A549 (cell line): ENCODE data around the gene TES.

Experiments used
- BHLHE40 ChIP-seq: IDR thresholded peaks from 2 replicates; pipeline ENCODE4 v1.6.1; 2012; ENCODE audit warnings: low read depth, low read length, inconsistent platforms
- CBX2 ChIP-seq: fragments of 200-600 bp; sonication (generic); IDR thresholded peaks from 2 replicates; pipeline ENCODE4 v1.6.1; 2016; ENCODE audit warnings: low read depth, mild to moderate bottlenecking, borderline replicate concordance
- CHD2 ChIP-seq: fragments of 150-350 bp; IDR thresholded peaks from 2 replicates; pipeline ENCODE4 v1.6.1; 2014; ENCODE audit warnings: low read length; ENCODE audit not compliant: partially characterized antibody
- ESRRA ChIP-seq: fragments of 150-350 bp; IDR thresholded peaks from 2 replicates; pipeline ENCODE4 v1.6.1; 2014; ENCODE audit warnings: mild to moderate bottlenecking, low read length, borderline replicate concordance
- FOSL2 ChIP-seq, 2 experiments: fragments of 450-650 bp in 1 of 2; fragments of >200 bp in 1 of 2; sonication (Bioruptor Twin) in 1 of 2; formaldehyde crosslinking; IDR thresholded peaks; 2 replicates each; pipeline versions ENCODE4 v1.5.0 to v1.6.1; 2016 to 2020; ENCODE audit warnings: mild to moderate bottlenecking in 1 of 2, moderate library complexity in 1 of 2
- MAFK ChIP-seq: fragments of 450-650 bp; IDR thresholded peaks from 2 replicates; pipeline ENCODE4 v1.6.1; 2014; ENCODE audit not compliant: partially characterized antibody
- MYC ChIP-seq: IDR thresholded peaks from 2 replicates; pipeline ENCODE4 v1.6.1; 2012; ENCODE audit warnings: mild to moderate bottlenecking, inconsistent platforms, low read length, improper control_type of control experiment, borderline replicate concordance
- POLR2A ChIP-seq: IDR thresholded peaks from 2 replicates; pipeline ENCODE4 v1.6.1; 2012; ENCODE audit warnings: mild to moderate bottlenecking, low read length
- RFX5 ChIP-seq: fragments of 450-650 bp; IDR thresholded peaks from 2 replicates; pipeline ENCODE4 v1.7.1; 2014; ENCODE audit warnings: antibody characterized with exemption, mild to moderate bottlenecking, moderate library complexity
- TF ChIP-seq, protein P1 (sequence below): fragments of >200 bp; sonication (Bioruptor Twin); formaldehyde crosslinking; IDR thresholded peaks from 3 replicates; pipeline ENCODE4 v1.5.1; 2016
- TF ChIP-seq, protein P2 (sequence below): fragments of 450-650 bp; IDR thresholded peaks from 2 replicates; pipeline ENCODE4 v1.6.1; 2014; ENCODE audit warnings: antibody characterized with exemption

DNA sequence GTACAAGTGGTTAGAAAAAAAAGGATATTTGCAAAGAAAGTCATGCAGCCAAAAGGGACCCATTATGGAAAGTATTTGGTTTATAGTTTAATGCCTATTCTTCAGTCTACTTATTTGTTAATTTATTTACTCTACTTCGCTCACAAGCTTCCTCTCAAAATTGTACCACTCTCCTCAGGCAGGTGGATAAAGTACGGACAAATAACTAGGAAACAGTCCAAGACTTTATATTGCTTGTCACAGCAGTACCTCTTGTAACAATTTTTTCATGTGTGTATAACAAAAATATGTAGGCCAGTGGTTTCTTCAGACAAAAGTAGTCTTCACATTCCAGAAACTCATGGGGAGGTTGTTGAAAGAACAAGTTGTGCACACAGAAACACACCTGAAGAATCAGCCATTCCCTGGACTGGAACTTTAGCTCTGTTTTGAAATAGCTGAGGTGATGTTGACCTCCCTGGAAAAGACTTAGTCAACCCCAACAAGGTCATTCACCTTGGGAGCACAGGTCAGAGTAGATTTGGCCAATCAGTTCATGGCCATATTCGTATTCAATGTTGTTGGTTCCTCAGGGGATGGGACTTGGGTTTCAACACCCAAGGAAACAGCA lies 73.4 kb downstream of the TES start:
- TF ChIP-seq, protein P1, sequence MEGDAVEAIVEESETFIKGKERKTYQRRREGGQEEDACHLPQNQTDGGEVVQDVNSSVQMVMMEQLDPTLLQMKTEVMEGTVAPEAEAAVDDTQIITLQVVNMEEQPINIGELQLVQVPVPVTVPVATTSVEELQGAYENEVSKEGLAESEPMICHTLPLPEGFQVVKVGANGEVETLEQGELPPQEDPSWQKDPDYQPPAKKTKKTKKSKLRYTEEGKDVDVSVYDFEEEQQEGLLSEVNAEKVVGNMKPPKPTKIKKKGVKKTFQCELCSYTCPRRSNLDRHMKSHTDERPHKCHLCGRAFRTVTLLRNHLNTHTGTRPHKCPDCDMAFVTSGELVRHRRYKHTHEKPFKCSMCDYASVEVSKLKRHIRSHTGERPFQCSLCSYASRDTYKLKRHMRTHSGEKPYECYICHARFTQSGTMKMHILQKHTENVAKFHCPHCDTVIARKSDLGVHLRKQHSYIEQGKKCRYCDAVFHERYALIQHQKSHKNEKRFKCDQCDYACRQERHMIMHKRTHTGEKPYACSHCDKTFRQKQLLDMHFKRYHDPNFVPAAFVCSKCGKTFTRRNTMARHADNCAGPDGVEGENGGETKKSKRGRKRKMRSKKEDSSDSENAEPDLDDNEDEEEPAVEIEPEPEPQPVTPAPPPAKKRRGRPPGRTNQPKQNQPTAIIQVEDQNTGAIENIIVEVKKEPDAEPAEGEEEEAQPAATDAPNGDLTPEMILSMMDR: no peak
- TF ChIP-seq CBX2 (no peak), POLR2A (no peak), MYC (no peak), ESRRA (no peak), MAFK (no peak), FOSL2 (IDR thresholded peaks at IDR 0.05) (no peak), FOSL2 (CRISPR knock-in tag; IDR thresholded peaks at IDR 0.05) (no peak), CHD2 (no peak), BHLHE40 (no peak), RFX5 (no peak)
- TF ChIP-seq, protein P2, sequence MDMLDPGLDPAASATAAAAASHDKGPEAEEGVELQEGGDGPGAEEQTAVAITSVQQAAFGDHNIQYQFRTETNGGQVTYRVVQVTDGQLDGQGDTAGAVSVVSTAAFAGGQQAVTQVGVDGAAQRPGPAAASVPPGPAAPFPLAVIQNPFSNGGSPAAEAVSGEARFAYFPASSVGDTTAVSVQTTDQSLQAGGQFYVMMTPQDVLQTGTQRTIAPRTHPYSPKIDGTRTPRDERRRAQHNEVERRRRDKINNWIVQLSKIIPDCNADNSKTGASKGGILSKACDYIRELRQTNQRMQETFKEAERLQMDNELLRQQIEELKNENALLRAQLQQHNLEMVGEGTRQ: no peak
